Gastrocnemius medialis (tissue), 4 donors: ENCODE results near the gene PEDS1. TPM values are rescaled to one million over a fixed set of nuclear protein-coding genes. Genes with fewer than 3 reads are reported as not detected.
"Not testable (repeated sequence)": the region's sequence is repeated elsewhere in the genome, so short reads cannot be mapped to it uniquely, and the experiment has no call there.

Experiments used
- ATAC-seq, 2 donors: fragments of 150-250 bp; one replicate each; pipeline ENCODE4 v1.9.1; 2016
- DNase-seq, 2 donors: peaks; one replicate each; pipeline ENCODE4 v3.0.0-alpha.2; 2019
- H3K27ac ChIP-seq, 4 donors: fragments of 200-600 bp; sonication (generic); 1 replicate in 1 of 4; 2 replicates in 3 of 4; pipeline ENCODE4 v1.5.1; 2016 to 2018; ENCODE audit warnings: mild to moderate bottlenecking in 2 of 4, moderate library complexity in 1 of 4
- H3K27me3 ChIP-seq, 3 donors: fragments of 200-600 bp; sonication (generic) in 2 of 3; 1 replicate in 1 of 3; 2 replicates in 2 of 3; pipeline versions ENCODE4 v1.5.1 to v1.6.0; 2016 to 2019; ENCODE audit warnings: mild to moderate bottlenecking in 1 of 3, moderate library complexity in 1 of 3
- H3K36me3 ChIP-seq, 2 donors: fragments of 200-600 bp; sonication (generic) in 1 of 2; one replicate each; pipeline ENCODE4 v1.5.1; 2017 to 2018
- H3K4me1 ChIP-seq, 2 donors: fragments of 200-600 bp; sonication (generic) in 1 of 2; one replicate each; pipeline ENCODE4 v1.5.1; 2016 to 2017; ENCODE audit warnings: mild to moderate bottlenecking in 2 of 2
- H3K4me3 ChIP-seq, 4 donors: fragments of 200-600 bp; sonication (generic) in 3 of 4; 1 replicate in 1 of 4; 2 replicates in 3 of 4; pipeline ENCODE4 v1.5.1; 2016 to 2019; ENCODE audit warnings: mild to moderate bottlenecking in 2 of 4
- H3K9me3 ChIP-seq, 3 donors: fragments of 200-600 bp; sonication (generic) in 2 of 3; 1 replicate in 1 of 3; 2 replicates in 2 of 3; pipeline ENCODE4 v1.5.1; 2016 to 2019
- CTCF ChIP-seq, 5 experiments: fragments of 450-650 bp in 3 of 5; fragments of 200-600 bp in 2 of 5; sonication (generic) in 2 of 5; IDR thresholded peaks in 4 of 5; conservative IDR thresholded peaks in 1 of 5; 1 replicate in 4 of 5; 2 replicates in 1 of 5; pipeline ENCODE4 v1.5.1; 2016 to 2019; ENCODE audit warnings: antibody characterized with exemption in 5 of 5, mild to moderate bottlenecking in 3 of 5, moderate library complexity in 3 of 5
- POLR2A ChIP-seq, 2 donors: fragments of 450-650 bp; IDR thresholded peaks; one replicate each; pipeline ENCODE4 v1.6.1; 2017; ENCODE audit warnings: antibody characterized with exemption in 2 of 2, mild to moderate bottlenecking in 2 of 2, moderate library complexity in 2 of 2
- in situ Hi-C, 4 donors: fragments of 200-750 bp; cut with MboI; loops; one replicate each; pipeline versions ENCODE4 v1.15.0 to v1.8.0; 2017; ENCODE audit warnings: low sequenced_read_pairs in 4 of 4
- intact Hi-C: fragments of 100-400 bp; cut with DNase I; formaldehyde crosslinking; loops from one replicate; pipeline ENCODE4 v1.15.1; 2023; ENCODE audit warnings: low total_unique reads
- total RNA-seq, 4 donors: library from RNA; depleted of rRNA; stranded (reverse); fragments of >200 nt; gene quantifications; one replicate each; pipeline versions ENCODE4 v1.1.0 to v1.2.3, GENCODE V29; 2016

The PEDS1 gene
- total RNA-seq, 4 donors from 2014 or later: 33.2 to 77.9 (median 38.2) TPM

GRCh38 chr20:50181344-50181743, 27.8 kb upstream of the PEDS1 start:
- no peak overlapping the region for H3K4me3 ChIP-seq
- no peaks in the 10 kb centered on the region for H3K36me3 ChIP-seq
- no peaks in the 10 kb centered on the region for H3K9me3 ChIP-seq
- H3K27ac ChIP-seq: no peak overlapping the region
- no peak for DNase-seq
- no peak for ATAC-seq
- intact Hi-C loops (no loop called here), in situ Hi-C loops (loop anchor here in 2 of 4 donors (10.0 to 25.0 kb wide), 2 partner anchors 563 to 581 kb away; no protein-coding TSS in a partner anchor)
- no peaks in the 10 kb centered on the region for H3K27me3 ChIP-seq
- TF ChIP-seq CTCF (IDR thresholded peaks at IDR 0.05 in 4 of 5, conservative IDR thresholded peaks at IDR 0.05 in 1 of 5): no peak
- no peak for TF ChIP-seq POLR2A (IDR thresholded peaks at IDR 0.05)
- peaks cover 0 to under 1% of the 10 kb centered on the region in 2 donors for H3K4me1 ChIP-seq

GRCh38 chr20:50178672-50179071, 25.1 kb upstream of the PEDS1 start:
- H3K36me3 ChIP-seq, H3K27me3 ChIP-seq, H3K4me3 ChIP-seq, H3K4me1 ChIP-seq, DNase-seq, H3K9me3 ChIP-seq, H3K27ac ChIP-seq, ATAC-seq: not testable (repeated sequence)
- in situ Hi-C loops (loop anchor here in 2 of 4 donors (10.0 to 25.0 kb wide), 2 partner anchors 204 to 584 kb away; no protein-coding TSS in a partner anchor), intact Hi-C loops (loop anchor here (1.0 kb wide), 1 partner anchor 199 kb away; no protein-coding TSS in a partner anchor)

- Histone ChIP-seq H3K9me3 (no peaks in the 10 kb centered on the region), H3K36me3 (peaks cover 0 to 4% of the 10 kb centered on the region in 2 donors), H3K27ac (no peak overlapping the region), H3K27me3 (no peaks in the 10 kb centered on the region), H3K4me1 (peaks cover 16 to 19% of the 10 kb centered on the region in 2 donors), H3K4me3 (no peak overlapping the region)
- in situ Hi-C loops: loop anchor here in 2 of 4 donors (10.0 to 25.0 kb wide), 2 partner anchors 201 to 586 kb away; no protein-coding TSS in a partner anchor
- DNase-seq (no peak), ATAC-seq (no peak)
- intact Hi-C loops: no loop called here
- TF ChIP-seq POLR2A (IDR thresholded peaks at IDR 0.05): no peak
- no peak for TF ChIP-seq CTCF (IDR thresholded peaks at IDR 0.05 in 4 of 5, conservative IDR thresholded peaks at IDR 0.05 in 1 of 5)
Measured at GRCh38 chr20:50175938-50176933, 22.7 kb upstream of the PEDS1 start.

GRCh38 chr20:50174456-50174855, 20.9 kb upstream of the PEDS1 start:
- TF ChIP-seq CTCF (IDR thresholded peaks at IDR 0.05 in 4 of 5, conservative IDR thresholded peaks at IDR 0.05 in 1 of 5) (no peak), POLR2A (IDR thresholded peaks at IDR 0.05) (no peak)
- Histone ChIP-seq H3K36me3 (peaks cover 0 to 4% of the 10 kb centered on the region in 2 donors), H3K27ac (no peak overlapping the region), H3K27me3 (no peaks in the 10 kb centered on the region), H3K4me3 (no peak overlapping the region), H3K4me1 (peaks cover 16 to 19% of the 10 kb centered on the region in 2 donors), H3K9me3 (no peaks in the 10 kb centered on the region)
- in situ Hi-C loops (loop anchor here in 1 of 4 donors (10.0 kb wide), 1 partner anchor 200 kb away; no protein-coding TSS in a partner anchor), intact Hi-C loops (no loop called here)
- DNase-seq (no peak), ATAC-seq (no peak)
